HG03108 (cell line): ENCODE measurements around the gene LCE3C.
"Not testable (repeated sequence)": the region's sequence is repeated elsewhere in the genome, so short reads cannot be mapped to it uniquely, and the experiment has no call there.

Experiments used
- ATAC-seq: cut with Tn5 transposase; IDR thresholded peaks from one replicate; pipeline ENCODE4 v1.9.1; 2021; ENCODE audit warnings: moderate library complexity; ENCODE audit not compliant: unreplicated experiment

LCE3C gene

GRCh38 chr1:152599934-152600333, at the start of gene LCE3C:
Gene LCE3C (plus strand): TSS chr1:152600234. CDS start chr1:152600732, 498 bp downstream.
- no peak for ATAC-seq

- no peak for ATAC-seq
Measured at GRCh38 chr1:152565115-152565514, 34.9 kb upstream of the LCE3C start.

- ATAC-seq: no peak
Measured at GRCh38 chr1:152565535-152566215, 34.4 kb upstream of the LCE3C start.

- ATAC-seq: no peak
Measured at GRCh38 chr1:152566681-152567080, 33.4 kb upstream of the LCE3C start, which contains the start of gene LCE3E. Gene LCE3E (minus strand): TSS chr1:152566780. CDS start chr1:152566208, 572 bp downstream.

- no peak for ATAC-seq
Measured at GRCh38 chr1:152577168-152577567, 22.9 kb upstream of the LCE3C start.

GRCh38 chr1:152579526-152579925, 20.5 kb upstream of the LCE3C start:
- not testable (repeated sequence) for ATAC-seq

GRCh38 chr1:152580433-152580832, 19.6 kb upstream of the LCE3C start, which contains the start of gene LCE3D:
Gene LCE3D (minus strand): TSS chr1:152580516. CDS start chr1:152579936, 580 bp downstream.
- ATAC-seq: no peak

- no peak for ATAC-seq
Measured at GRCh38 chr1:152582647-152583046, 17.4 kb upstream of the LCE3C start.

GRCh38 chr1:152585586-152585985, 14.4 kb upstream of the LCE3C start:
- no peak for ATAC-seq

GRCh38 chr1:152596986-152597385, 3.0 kb upstream of the LCE3C start:
- no peak for ATAC-seq

- ATAC-seq: no peak
Measured at GRCh38 chr1:152613511-152613910, 13.5 kb downstream of the LCE3C start, which contains the start of gene LCE3B. Gene LCE3B (plus strand): TSS chr1:152613811. CDS start chr1:152613811, 0 bp downstream.

GRCh38 chr1:152621993-152622392, 22.0 kb downstream of the LCE3C start:
- no peak for ATAC-seq

- ATAC-seq: no peak
Measured at GRCh38 chr1:152622803-152623202, 22.8 kb downstream of the LCE3C start, which contains the start of gene LCE3A. Gene LCE3A (minus strand): TSS chr1:152623103. CDS start chr1:152623103, 0 bp downstream.

- ATAC-seq: no peak
Measured at GRCh38 chr1:152623203-152623844, 23.3 kb downstream of the LCE3C start.

- no peak for ATAC-seq
Measured at GRCh38 chr1:152626744-152627143, 26.7 kb downstream of the LCE3C start.

GRCh38 chr1:152630596-152630995, 30.6 kb downstream of the LCE3C start:
- no peak for ATAC-seq

- ATAC-seq: no peak
Measured at GRCh38 chr1:152640351-152640750, 40.3 kb downstream of the LCE3C start.

- no peak for ATAC-seq
Measured at GRCh38 chr1:152643945-152644344, 43.9 kb downstream of the LCE3C start.

GRCh38 chr1:152645146-152645545, 45.1 kb downstream of the LCE3C start:
- no peak for ATAC-seq

GRCh38 chr1:152646656-152647055, 46.6 kb downstream of the LCE3C start:
- no peak for ATAC-seq
